CD4-positive, alpha-beta T cell treated with Interleukin-6 at 100 ng/mL for 8 hours (primary cell): Measurements from ENCODE around the gene DRD2.

ENCODE experiments used
- DNase-seq: peaks from one replicate; pipeline ENCODE4 v3.0.0-alpha.2; 2020; ENCODE audit warnings: mixed read lengths, low spot score

DRD2 gene

DNA sequence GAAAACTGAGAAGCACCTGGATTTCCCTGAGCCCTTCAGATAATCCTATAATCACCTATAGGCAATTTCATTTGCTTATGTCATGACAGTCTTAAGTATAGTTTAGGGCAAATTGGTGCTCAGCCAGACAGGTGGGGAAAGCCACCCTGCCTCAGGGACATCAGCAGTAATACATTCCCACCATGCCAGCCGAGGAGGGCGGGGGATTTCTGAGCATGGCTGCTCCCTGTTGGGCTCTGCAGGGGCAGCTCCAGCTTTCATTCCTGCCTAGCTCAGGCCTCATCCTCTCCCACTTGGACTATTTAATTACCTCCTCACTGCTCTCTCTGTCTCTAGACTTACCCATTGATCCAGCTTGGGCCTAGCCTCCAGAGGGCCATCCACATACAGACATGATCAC is 9.0 kb upstream of the DRD2 start:
- DNase-seq = no peak

DNA sequence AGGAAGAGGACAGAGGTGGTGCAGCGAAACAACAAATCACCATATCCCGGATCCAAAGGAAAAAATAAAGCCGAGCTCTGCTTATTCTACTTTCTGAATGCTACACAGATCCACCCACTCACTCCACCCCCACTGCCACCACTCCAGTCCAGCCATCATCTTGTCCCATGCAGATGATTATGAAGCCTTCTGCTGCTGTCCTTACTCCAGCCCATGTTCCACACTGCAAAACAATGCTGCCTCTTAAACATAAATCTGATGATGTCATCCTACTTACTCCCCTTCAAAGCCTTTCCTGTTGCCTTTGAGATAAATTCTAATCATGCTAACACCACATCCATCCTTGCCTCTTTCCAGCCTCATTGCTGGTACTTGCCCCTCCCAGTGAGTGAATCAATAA is 6.5 kb upstream of the DRD2 start:
- DNase-seq = no peak

DNA sequence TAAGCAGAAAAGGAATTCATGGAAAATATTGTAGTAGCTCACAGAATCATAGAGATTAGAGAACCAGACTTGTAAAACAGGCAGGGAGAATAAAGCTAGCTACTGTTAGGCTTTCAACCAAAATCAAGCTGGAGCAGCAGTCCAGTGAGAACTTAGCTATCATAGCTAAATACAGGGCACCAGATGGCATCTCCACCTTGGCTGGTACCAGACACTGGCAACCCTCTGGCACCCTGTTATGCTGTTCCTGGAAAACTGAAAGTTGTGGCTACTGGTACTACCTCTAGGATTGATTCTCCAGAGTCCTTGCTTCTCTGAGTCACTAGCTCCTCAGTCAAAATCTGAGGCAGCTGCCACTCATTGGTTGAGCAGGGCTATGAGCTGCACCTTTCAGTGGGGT is 6.0 kb upstream of the DRD2 start:
- no peak for DNase-seq

DNA sequence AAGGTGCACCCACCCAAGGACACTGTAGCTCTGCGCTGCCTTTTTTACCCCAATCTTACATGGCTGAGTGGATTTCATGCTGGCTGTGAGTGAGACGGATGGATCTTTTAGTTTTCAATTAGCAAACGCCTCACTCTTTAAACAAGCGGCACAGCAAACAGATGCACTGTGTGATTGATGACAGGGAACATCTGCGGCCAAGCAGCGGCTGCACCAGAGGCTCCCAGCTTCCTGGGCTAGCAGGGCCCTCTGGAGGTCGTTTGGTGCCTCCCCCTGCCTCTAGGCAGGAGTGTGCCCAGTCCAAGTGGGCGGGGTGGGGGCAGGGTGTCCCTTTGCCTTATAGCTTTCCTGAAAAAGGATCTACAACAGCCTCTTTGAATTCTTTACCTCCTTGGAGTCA is 2.1 kb upstream of the DRD2 start:
- no peak for DNase-seq

DNA sequence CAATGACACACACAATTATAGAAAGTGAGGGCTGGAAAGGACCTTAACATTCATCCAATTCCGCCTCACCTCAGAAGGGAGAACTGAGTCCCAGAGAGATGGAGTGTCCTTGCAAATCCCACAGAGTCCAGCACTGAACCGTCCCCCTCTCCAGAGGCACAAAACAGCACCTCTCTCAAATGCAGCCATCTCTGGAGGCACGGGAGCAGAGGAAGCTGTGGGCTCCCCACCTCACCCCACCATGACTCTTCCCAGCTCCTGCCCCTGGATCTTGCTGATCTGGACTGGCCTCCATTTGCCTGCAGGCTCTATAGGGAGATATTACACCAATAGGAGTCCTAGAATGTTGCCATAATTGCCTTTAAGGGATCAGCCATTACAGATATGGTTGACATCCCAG is 1.4 kb upstream of the DRD2 start:
- no peak for DNase-seq

DNA sequence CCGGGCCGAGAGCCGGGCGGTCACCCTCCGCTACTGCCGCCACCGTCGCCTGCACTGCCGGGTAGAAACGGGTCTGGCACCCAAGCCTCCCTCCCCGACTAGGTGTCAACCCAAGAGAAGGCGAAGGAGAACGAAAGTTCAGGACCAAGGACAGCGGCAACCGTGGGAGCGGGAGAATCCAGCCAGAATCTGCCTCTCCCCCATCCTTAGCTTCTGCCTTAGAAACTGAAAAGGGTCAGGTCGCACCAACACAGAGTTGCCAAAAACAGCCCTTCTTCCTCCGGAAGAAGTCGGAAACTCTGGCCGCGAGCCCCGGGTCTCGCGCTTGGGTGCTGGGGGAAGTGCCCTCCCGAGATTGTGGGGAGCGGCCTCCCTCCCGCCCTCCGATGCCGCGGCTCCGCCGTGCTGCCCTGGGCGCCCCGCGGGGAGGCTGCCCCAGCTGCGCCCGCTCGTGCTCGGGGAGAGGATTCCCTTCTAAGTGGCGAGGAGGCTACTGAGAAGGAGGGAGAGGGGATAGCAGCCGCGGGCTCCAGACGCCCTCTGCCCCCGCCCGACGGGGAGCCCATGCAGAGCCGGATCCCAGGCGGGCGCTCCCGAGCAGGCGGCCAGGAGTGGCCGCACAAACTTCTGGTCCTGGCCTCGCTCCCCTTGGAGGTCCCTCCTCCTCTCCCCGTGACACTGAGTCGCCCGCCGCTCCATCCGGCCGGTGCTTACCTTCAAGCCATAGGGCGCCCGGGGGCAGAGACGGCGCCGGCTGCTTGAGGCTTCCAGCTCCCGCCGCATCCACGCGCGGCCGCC is 637 bp downstream of the DRD2 start:
- no peak for DNase-seq

DNA sequence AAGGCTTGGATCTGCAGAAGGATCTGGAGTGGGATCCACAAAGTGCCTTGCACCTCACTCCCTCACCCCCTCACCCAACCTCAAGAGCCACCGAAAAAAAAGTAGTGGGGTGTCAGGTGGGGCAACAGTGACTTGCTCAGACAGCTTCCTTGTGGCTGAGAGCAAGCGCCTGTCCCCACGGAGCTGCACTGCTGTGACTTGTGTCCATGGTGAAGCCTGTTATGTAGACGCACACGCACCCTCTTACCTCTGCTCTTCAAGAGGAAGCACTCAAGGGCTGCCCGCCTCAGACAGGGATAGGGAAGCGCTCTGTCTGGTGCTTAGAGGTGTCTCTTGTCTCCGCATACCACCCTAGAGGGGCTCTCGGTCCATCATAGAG is 1.2 kb downstream of the DRD2 start:
- DNase-seq = no peak

DNA sequence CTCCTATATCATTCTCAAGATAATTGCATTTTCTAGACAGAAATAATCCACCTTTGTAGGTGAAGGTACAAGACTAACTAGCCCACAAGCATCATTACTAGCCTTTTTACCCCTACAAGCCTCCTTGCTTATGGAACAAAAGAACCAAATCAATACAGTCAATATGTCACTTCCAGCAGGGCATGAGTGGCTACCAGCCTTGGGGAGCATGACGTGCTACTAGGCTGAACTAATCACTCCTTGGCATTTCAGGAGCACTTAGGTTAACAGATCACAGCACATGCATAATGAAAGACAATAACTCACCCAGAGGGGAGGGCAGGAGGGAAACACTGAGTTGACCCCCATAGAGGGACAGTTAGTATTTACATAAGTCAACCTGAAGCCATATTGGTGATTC is 2.7 kb downstream of the DRD2 start:
- DNase-seq = no peak

DNA sequence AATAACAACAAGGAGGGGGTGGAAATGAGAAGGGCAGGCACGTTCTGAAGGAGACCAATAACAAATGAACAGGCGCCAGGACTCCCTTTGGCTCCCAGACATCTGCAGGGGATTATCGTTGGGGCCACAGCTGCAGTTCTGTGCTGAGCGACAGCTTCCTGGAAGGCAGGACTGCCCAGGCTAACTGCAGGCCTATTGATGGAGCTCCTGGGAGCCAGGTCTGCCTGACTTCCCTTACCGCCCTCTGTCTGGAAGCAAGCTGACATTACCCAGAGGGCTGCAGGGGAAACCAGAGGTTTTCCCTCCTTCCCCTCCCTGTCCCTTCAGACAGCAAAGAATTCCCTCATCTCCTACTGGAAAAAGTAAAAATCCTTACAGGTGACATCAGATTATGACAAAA is 5.0 kb downstream of the DRD2 start:
- DNase-seq = no peak

DNA sequence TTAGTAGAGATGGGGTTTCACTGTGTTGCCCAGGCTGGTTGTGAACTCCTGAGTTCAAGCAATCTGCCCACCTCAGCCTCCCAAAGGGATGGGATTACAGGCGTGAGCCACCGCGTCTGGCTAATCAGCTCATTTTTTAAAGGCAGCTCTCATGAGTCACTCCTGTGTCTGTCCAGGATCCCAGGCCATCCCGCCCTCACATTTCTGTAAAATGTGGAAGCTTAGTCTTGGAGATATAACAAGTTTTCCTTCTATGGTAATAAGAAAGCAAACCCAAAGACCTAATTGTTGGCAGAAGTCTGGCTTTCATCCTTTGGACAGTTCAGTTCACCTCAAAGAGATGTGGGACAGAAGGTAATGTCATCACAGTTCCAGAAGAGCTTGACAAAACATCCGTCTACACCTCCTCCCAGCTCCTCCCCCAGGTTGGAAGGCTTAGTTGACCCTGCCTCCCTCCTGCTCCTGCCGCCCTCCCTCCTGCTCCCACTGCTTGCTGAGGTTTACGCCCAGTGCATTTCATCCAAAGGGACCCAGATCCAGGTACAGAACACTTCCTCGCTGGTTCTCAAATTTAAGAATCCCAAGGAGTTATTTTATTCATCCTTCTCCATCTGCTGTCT is 6.4 kb downstream of the DRD2 start:
- no peak for DNase-seq

DNA sequence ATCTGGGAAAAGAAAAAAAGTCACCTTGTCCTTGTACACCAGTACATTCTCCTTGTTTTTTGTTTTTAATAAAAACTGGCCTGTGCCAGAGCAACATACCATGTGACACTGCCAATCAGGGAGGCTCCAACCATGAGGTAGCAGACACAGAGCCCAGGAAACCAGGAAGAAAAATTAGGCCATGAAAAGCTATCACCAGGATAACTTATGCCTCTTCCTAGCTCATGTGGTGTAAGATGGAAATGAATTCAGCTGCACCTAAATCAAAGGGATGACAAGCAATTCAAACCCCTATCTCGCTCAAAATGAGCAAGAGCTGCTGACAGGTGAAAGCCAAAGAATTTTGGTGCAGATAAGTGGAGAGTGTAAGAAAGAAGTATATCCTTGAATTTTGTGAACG is 7.7 kb downstream of the DRD2 start:
- no peak for DNase-seq

DNA sequence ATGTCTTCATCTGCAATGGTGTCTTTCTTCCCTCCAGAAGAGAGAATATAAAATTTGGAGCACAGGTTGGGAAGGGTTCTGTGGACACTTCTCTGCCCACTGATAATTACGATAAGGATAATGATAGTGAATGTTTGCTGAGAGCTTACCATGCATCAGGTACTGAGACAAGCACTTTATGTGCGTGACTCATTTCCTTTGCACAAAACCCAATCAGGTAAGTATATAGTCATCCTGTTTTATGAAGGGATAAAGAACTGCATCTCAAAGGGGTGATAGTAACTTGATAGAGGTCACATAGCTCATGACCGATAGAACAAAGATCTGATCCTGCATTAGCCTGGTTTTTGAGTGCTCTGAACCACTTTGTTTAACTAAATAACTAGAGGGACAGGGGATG is 9.4 kb downstream of the DRD2 start:
- no peak for DNase-seq

DNA sequence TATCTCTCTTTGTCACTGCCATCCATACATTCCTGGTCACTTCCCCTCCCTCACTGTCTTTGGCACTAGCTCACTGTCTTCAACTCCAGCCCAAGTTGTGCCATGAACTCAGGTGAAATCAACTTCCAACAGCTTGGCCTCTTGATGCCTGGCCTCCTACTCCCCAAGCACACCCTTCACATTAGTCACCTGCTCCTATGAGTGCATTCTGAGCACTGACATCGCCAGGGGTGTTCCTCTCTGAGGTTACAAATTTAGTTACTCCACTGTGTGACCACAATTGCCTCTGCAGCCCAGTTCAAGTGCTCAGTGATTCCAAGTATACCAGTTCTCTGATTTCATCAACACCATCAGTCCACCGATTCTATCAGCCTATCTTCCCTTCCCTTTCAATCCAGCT is 10.8 kb downstream of the DRD2 start:
- no peak for DNase-seq

DNA sequence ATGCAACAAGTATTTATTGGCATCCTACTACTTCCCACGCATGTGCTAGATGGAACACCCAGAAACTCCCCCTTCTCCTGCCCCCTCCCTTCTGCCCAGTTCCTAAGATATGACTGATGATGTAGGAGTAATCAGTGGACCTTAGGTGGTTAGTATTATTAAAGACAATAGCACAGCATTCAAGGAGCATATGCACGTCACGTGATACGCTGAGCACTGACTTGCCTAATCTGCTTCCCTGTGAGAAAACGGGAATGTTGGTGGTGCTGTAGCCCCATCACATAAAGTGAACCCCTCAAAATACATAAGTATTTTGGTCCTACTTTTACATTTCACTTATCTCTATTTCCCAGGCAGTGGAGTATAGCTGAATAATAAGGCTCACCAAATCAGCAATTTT is 12.4 kb downstream of the DRD2 start:
- no peak for DNase-seq

DNA sequence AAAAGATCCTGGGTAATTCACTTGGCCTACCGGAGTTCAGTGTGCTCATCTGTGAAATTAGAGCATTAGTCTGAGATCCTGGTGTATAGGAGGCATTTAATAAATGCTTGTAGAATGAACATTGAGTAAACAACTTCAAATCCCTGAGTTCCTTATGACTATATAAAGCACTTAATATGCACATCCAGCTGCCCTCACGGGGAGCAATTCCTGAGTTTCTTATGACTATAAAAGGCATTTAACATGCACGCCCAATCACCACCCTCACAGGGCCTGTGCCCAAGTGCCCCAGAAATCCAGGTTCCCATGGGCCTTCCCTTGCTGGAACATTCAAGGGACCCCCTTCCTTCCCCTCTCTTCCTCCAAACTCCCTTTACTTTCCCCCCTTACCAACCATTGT is 13.6 kb downstream of the DRD2 start:
- no peak for DNase-seq

DNA sequence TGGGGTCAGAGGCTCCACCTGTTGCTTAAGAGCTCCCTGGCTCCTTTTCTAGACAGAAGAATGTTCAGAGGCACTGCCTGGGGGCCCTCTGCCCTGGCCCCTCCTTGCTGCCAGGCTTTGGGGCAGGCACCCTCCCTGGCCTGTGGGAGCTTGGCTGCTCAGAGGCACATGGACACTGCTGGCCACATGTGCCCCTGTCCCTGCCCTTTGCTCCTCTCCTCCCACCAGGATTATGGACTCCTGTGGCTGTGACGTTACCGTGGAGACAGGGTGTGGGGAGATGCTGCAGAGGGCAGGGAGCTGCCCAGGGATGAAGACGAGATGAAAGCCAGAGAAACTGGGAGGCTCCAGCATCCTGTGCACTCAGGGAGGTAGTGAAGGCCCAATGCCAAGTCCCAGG is 14.7 kb downstream of the DRD2 start:
- no peak for DNase-seq

DNA sequence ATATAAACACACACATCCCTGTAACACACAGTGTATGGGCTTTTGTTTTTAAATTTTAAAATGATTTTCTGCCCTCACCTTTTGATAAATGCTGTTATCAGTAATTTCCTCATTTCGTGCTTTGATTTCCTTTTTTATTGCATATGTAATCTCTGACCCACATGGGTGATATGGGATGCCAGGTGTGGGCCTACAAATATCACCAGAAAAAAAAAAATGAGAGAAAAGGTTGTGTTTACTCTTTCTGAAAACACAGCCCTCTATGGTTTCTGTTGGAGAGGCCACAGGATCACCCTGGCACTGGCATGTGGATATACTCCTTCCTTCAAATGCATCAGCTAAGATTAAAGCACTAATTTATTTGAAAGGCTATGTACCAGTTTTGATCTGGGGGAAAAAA is 17.0 kb downstream of the DRD2 start:
- no peak for DNase-seq

DNA sequence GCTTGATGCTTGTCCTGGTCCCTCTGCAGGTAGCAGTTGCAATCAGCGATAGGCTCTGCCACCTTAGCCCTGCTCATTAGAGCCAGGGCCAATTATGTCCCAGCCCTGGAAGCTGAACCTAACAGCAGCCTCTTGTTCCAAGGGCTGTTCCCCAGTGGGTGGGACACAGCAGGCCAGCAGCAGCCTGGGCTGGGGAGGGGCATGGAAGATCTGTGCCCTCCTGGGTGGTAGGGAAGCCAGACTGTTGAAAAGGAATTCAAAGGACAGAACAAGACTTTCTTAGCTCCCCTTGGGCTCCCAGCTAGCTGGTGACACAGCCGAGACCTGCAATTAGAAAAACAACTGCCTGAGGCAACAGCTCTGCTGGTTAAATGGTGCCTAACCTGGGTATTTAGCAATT is 17.4 kb downstream of the DRD2 start:
- no peak for DNase-seq

DNA sequence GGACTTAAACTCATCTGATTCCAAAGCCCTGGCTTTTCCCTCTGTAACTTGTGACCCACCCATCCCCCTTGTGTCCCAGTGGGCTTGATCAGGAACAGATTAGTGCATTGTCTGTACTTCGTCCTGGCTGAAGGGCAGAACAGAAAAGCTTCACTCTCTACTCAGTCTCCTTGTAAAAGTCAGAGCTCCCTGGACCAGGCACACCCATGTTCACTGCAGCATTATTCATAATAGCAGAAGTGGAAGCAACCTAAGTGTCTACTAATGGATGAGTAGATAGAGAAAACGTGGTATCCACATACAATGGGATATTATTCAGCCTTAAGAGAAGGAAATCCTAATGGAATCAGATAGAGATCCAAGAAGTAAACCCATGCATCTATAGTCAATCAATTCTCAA is 20.7 kb downstream of the DRD2 start:
- DNase-seq = no peak

DNA sequence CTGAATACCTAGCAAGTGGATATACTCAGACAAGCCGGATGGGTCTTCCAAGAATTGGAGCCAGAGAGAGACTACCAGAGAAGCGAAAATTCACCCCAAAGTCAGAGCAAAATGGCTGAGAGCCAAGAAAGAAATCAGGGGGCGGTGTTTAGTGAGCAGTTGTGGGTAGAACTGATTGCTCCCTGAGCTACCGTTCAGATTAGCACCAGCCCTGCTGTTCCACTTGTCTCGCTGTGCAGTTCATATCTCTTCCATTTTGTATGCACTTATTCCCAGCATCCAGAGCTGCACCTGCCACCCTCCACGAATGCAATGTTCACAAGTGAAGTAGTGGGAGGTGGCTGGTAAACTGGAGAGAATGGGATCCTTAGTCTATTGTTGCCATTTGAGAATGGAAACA is 25.5 kb downstream of the DRD2 start:
- no peak for DNase-seq

DNA sequence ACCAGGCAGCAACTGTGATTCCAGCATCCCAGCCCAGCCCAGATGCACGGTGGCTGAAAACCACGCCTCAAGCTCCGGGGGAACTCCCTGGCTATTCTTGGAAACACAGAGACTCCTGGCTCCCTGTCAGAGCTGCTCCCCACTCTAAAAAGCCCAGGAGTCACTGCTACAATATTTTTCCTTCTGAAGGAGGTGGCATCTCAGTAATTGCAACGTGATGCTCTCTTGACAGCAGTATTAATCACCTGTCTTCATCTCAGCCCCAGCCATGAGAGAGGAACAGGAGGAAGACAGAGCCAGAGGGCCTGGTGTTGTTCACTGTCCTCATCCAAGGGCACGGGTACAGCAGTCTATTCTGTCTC is 26.9 kb downstream of the DRD2 start:
- DNase-seq = no peak

DNA sequence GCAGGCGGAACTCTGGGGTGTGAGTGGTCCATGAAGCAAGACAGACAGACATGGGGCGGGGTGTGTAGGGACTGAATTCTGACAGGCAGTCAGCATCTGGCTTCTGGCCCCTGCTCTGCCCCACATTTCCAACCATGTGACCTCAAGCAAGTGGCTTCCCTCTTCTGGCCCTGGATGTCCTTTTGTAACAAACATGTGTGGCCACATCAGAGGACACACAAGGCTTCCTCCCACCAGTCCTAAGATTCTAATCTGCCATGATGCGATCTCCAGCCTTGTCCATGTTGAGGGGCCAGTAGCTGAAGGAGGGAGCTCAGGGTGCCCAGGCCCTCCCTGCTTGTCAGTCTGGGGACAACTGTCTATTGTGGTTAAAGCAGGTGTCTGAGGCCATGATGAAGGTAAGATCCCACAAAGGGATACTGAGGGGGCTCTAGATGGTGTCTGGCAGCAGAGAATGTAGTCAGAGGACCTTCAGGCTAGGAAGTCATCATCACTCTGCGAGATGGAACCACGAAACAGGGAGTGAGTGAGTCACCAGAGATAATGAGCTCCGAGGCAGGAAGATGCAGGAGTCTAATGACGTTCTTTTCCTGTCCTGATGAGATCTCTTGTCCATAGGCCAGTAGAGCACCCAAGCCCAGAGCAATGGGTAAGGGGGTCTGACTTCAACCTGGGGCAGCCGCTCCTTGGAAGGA is 27.4 kb downstream of the DRD2 start:
- no peak for DNase-seq

DNA sequence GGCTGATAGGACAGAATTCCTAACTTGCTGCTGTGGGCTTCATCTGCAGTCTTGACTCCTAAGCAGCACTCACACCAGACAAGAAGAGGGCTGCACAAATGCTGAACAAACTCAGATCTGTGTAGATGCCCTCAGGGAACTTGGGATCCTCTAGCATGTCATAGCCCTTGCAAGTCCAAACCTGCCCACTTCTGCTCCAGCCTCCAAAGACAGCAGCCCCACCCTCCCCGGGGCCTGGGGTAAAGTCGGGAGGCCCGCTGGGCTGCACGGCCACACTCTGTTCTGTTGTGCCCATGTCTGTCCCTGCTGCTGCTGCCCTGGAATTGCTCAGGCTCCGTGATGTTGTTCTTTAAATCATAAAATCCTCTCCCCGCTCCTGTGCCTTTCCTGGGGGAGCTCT is 28.3 kb downstream of the DRD2 start:
- DNase-seq = no peak

DNA sequence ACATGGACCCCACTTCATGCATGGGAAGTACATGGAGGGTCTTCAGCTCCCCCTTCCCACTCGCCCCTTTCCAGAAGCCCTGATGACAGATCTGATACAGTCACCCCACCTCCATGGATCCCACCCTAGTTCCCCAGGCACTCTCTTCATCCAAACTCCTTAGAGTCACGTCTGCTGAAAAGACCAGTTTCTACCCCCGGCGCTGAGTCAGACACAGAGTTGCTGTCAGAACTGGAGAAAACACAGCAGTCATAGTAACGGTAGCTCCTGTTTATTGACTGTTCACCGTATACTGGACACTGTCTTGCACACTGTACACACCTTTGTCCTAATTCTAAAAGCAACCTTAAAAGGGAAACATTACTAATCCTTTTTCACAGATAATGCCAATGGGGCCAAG is 29.1 kb downstream of the DRD2 start:
- no peak for DNase-seq
